ENCODE data around the gene CACNA1I. TPM values are rescaled to one million over a fixed set of nuclear protein-coding genes. Genes with fewer than 3 reads are reported as not detected.

Gene CACNA1I
- total RNA-seq, 1 donor from 2014 or later = not detected

DNA sequence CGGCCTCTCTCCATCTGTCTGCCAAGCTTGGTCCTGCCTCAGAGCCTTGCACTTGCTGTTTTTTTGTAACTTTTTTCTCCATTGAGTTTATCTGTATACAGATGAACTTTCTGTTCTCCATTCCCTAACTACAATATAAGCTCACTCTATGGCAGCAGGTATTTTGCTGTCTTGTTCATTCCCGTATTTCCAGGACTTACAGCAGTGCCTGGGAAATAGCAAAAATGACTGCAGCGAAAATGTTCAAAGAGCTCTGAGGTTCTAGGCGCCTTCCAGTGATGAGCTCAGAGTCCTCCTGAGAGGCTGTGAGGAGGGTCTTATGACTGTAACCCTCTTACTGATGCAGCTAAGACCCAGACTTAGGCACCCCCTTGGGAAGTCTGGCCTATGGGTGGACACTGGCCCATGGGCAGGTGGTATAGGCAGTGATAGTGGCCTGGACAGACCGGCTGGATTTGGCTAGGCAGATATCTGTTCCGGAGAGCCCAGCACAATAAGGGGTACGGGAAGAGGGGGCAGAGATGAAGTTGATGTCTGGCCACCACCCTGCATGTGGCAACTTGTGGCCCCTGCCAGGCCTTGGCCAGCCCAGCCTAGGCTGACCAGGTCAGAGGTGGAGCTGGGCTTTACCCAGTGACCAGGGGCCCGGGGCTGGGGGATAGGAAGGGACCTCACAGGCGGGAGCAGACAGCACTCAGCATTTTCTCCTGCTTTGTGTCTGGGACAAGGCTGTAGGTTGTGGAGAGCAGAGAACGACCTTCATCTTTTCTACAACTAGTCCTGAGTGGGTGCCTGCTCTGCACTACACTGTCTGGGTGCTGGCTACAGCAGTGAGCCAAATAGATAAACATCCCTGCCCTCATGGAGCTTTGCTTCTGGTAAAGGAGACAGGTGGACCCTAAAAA is 45.5 kb upstream of the CACNA1I start:
- peak overlapping the region in 1 of 2 donors; percentile 100 for H3K4me3 ChIP-seq
- H3K36me3 ChIP-seq = peaks cover 53 to 58% of the 10 kb centered on the region in 2 donors

DNA sequence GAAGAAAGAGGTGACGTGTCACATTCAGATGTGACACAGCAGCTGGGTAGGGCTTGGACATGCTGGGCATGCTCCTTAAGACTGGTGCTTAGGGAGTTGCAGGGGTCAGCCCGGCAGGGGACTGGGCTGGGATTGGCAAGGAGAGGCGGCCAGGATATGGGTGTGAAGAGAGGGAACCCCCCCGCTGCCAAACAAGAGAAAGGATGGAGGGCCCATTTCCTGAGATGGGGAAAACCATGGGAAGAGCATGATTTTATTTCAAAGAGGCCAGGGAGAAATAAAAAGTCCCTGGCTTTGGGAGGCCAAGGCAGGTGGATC is 44.9 kb upstream of the CACNA1I start:
- H3K27ac ChIP-seq = peak overlapping the region; percentile 31 to 47
- H3K36me3 ChIP-seq = peaks cover 51 to 62% of the 10 kb centered on the region in 2 donors
- peaks cover 34 to 54% of the 10 kb centered on the region in 2 donors for H3K4me1 ChIP-seq
- no peaks in the 10 kb centered on the region for H3K27me3 ChIP-seq
- DNase-seq (ENCODE audit: low spot score in 2 of 2) = no peak
- no peaks in the 10 kb centered on the region for H3K9me3 ChIP-seq
- TF ChIP-seq CTCF (IDR thresholded peaks at IDR 0.05) = no peak
- intact Hi-C loops (cut with DNase I) = loop anchor here (5.0 kb wide), 2 partner anchors 173 to 353 kb away; no protein-coding TSS in a partner anchor
- H3K4me3 ChIP-seq = no peak overlapping the region

More for the DNA sequence above, 45.5 kb upstream of the CACNA1I start:
- no peak for TF ChIP-seq CTCF (IDR thresholded peaks at IDR 0.05)
- Histone ChIP-seq H3K9me3 (no peaks in the 10 kb centered on the region), H3K4me1 (peaks cover 34 to 49% of the 10 kb centered on the region in 2 donors), H3K27me3 (no peaks in the 10 kb centered on the region), H3K27ac (peak overlapping the region; percentile 31 to 47)
- no peak for DNase-seq (ENCODE audit: low spot score in 2 of 2)
- intact Hi-C loops (cut with DNase I) = loop anchor here (5.0 kb wide), 3 partner anchors 173 to 353 kb away; partner anchors contain the start of gene RPL3

- intact Hi-C loops (cut with DNase I) = loop anchor here (5.0 kb wide), 2 partner anchors 174 to 354 kb away; no protein-coding TSS in a partner anchor
- H3K27ac ChIP-seq = peak overlapping the region; percentile 30 to 51
- no peak for TF ChIP-seq CTCF (IDR thresholded peaks at IDR 0.05)
- no peaks in the 10 kb centered on the region for H3K27me3 ChIP-seq
- no peaks in the 10 kb centered on the region for H3K9me3 ChIP-seq
- H3K4me1 ChIP-seq = peaks cover 38 to 64% of the 10 kb centered on the region in 2 donors
- no peak for DNase-seq (ENCODE audit: low spot score in 2 of 2)
- H3K4me3 ChIP-seq = no peak overlapping the region
- peaks cover 42 to 53% of the 10 kb centered on the region in 2 donors for H3K36me3 ChIP-seq
Observed at GRCh38 chr22:39526736-39527171, 43.8 kb upstream of the CACNA1I start.

DNA sequence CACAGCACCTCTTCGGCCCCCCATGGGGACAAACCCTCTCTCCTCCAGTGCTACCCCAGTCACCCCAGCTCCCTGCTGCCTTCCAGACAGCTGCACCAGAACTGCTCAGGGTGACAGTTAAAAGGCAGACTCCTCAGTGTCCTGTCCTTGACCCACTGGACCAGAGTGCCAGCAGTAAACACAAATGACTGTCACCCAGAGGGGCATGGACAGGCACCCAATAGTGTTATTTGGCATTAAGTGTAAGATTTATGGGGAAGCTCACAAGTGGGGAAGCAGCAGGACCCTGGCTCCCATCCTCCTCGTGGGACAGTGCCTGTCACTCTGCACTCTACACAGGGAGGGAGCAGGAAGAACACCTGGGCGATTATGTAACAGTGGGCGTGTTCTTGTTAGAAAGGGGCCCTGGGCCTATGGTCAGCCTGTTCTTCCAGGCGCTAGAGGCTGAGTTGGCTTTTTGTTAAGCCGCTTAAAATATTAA is 43.0 kb upstream of the CACNA1I start:
- H3K27me3 ChIP-seq = no peaks in the 10 kb centered on the region
- H3K4me1 ChIP-seq = peaks cover 33 to 66% of the 10 kb centered on the region in 2 donors
- H3K27ac ChIP-seq = peak overlapping the region; percentile 15 to 30

More for the DNA sequence above, 43.0 kb upstream of the CACNA1I start:
- TF ChIP-seq CTCF (IDR thresholded peaks at IDR 0.05) = no peak
- intact Hi-C loops (cut with DNase I) = loop anchor here (5.0 kb wide), 2 partner anchors 175 to 355 kb away; no protein-coding TSS in a partner anchor
- DNase-seq (ENCODE audit: low spot score in 2 of 2) = no peak
- Histone ChIP-seq H3K36me3 (peaks cover 34 to 45% of the 10 kb centered on the region in 2 donors), H3K4me3 (no peak overlapping the region), H3K9me3 (no peaks in the 10 kb centered on the region)

Data from ascending aorta (tissue), 2 donors.